ENCODE measurements around the gene KCNQ1. TPM values are rescaled to one million over a fixed set of nuclear protein-coding genes. Genes with fewer than 3 reads are reported as not detected.

Gene KCNQ1
- total RNA-seq, 3 donors from 2014 or later = 15.5 to 44.7 (median 37.4) TPM

DNA sequence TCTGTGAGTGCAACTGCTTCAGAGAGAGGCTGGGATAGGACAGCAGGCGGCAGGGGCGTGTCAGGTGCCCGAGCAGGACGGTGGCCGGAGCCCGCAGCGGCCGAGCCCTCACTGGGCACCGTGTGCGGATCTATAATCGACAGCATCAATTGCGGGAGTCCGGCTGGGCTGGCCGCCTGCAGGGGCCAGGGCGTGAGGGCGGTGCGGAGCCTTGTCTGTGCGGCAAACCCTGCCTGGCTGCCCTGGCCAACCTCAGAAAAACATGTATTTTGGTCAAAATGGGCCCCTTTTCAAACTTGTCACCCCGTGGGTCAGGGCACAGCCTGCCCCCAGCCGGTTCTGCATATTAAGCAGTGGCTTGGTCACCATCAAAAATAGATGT, 346.3 kb downstream of the KCNQ1 start:
- TF ChIP-seq CTCF (IDR thresholded peaks at IDR 0.05) = no peak
- ATAC-seq = peak; percentile 31
- intact Hi-C loops (cut with DNase I, micrococcal nuclease) = no loop called here

DNA sequence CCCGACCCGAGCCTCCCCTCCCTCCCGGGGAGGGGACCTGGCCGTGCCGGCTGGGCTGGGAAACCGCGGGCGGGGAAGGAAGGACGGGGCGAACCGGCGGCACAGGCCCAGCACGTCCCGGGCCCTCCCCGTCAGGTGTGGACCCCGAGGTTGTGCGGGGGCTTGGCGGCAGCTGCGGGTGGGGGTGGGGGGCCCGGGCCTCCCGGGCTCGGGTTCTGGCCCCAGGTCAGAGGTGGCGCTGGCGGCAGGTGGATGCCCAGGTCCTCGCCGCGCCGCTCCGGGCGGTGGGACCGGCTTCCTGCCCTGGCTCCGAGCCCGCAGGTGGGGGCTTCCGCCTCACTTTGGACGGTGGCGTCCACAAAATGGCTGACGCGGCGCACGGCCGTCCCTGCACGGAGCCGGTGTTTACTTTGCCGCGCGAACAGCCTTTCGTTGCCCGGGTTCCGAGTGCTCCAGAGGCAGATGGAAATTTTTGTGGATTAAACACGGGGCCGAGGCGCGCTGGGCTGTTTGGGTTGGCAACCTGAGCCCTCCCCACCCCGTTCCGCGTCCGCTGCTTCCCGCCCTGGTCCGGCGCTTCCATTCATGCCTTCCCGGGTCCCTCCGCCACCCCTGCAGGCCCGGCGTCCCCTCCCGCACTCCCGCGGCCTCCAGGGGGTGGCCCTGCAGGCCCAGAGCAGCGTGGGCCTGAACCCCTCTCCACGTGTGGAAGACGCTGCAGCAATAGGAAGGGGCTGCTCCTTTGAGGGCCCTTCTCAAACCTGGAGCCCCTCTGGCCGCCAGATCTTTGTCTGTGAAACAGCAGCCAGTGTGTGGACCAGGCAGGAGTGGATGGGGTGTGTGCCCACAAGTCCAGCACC, 346.9 kb downstream of the KCNQ1 start:
- Histone ChIP-seq H3K36me3 (ENCODE audit: low read depth) (no peaks in the 10 kb centered on the region), H3K4me1 (ENCODE audit: low read depth) (no peaks in the 10 kb centered on the region), H3K9me3 (no peaks in the 10 kb centered on the region), H3K4me3 (no peak overlapping the region)
- ATAC-seq (peak; percentile 52), DNase-seq (peak in 2 of 3 donors; percentile 39 to 56)
- TF ChIP-seq CTCF (IDR thresholded peaks at IDR 0.05) = no peak
- intact Hi-C loops (cut with DNase I, micrococcal nuclease) = no loop called here

More for the DNA sequence above, 346.3 kb downstream of the KCNQ1 start:
- H3K4me1 ChIP-seq (ENCODE audit: low read depth) = no peaks in the 10 kb centered on the region
- no peaks in the 10 kb centered on the region for H3K9me3 ChIP-seq
- no peaks in the 10 kb centered on the region for H3K36me3 ChIP-seq (ENCODE audit: low read depth)
- H3K4me3 ChIP-seq = no peak overlapping the region
- DNase-seq = peak in 2 of 3 donors; percentile 24 to 31

DNA sequence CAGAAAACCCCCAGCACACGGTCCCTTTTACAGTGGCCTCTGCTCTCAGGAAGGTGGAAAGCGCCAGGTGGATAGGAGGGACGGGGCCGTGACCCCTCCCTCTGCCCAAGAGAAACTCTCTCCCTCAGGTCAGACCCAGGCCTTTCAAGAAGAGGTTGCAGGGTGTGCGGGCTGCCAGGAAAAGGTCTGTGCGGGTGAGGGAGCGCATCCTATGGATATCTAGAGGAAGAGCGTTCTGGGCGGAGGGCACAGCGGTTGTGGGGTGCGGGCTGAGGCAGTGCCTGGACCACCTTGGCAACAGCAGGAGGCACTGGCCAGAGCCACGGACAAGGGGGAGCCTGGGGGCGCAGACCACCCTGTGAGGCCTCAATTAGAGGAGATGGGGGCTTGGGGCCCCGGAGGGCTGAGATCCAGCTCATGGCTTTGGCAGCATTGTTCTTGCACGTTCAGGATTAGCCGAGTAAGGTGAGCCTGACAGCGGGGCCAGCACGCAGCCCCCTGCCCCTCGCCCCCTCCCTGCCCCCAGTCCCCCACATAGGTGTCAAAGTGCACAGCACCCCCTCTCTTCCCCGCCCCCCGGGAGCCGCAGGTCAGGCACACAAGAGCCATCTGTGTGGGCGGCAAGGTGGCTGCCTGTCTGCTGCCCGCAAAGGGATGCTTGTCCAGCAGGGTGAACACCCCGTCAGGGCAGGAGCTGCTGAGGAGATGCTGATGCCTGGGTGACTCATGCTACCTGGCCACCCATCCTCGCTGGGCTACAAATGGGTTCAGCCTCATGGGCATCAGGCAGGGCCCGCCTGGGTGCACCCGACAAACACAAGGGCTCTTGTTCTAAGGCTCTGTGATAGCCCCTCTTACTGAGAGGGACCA, 347.8 kb downstream of the KCNQ1 start:
- Histone ChIP-seq H3K4me1 (ENCODE audit: low read depth) (no peaks in the 10 kb centered on the region), H3K9me3 (no peaks in the 10 kb centered on the region), H3K4me3 (no peak overlapping the region), H3K36me3 (ENCODE audit: low read depth) (no peaks in the 10 kb centered on the region)
- no peak for TF ChIP-seq CTCF (IDR thresholded peaks at IDR 0.05)
- intact Hi-C loops (cut with DNase I, micrococcal nuclease) = no loop called here
- ATAC-seq (no peak), DNase-seq (peak in 2 of 3 donors; percentile 21 to 43)

DNA sequence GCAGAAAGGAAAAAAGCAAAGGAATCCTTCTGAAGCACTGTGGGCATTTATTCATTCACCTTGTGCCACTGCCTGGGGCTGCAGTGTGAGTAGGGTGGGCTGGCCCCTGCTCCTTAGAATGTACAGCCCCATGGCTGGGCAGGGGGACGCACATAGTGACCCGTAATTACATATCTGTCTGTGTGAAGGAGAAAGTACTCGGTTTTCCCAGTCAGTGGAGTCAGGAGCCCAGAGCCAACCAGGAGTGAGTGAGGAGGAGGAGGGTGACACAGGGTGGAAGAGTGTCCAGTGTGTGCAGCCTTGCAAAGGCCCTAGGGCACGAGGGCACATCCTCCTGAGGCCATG, 348.9 kb downstream of the KCNQ1 start:
- DNase-seq (no peak), ATAC-seq (no peak)
- intact Hi-C loops (cut with DNase I, micrococcal nuclease) = no loop called here
- no peak for TF ChIP-seq CTCF (IDR thresholded peaks at IDR 0.05)
- Histone ChIP-seq H3K36me3 (ENCODE audit: low read depth) (no peaks in the 10 kb centered on the region), H3K4me3 (no peak overlapping the region), H3K9me3 (no peaks in the 10 kb centered on the region), H3K4me1 (ENCODE audit: low read depth) (no peaks in the 10 kb centered on the region)

- intact Hi-C loops (cut with DNase I, micrococcal nuclease) = no loop called here
- Histone ChIP-seq H3K9me3 (no peaks in the 10 kb centered on the region), H3K4me1 (ENCODE audit: low read depth) (no peaks in the 10 kb centered on the region), H3K4me3 (no peak overlapping the region), H3K36me3 (ENCODE audit: low read depth) (no peaks in the 10 kb centered on the region)
- ATAC-seq (no peak), DNase-seq (peak in 2 of 3 donors; percentile 8 to 36)
- TF ChIP-seq CTCF (IDR thresholded peaks at IDR 0.05) = no peak
Observed at GRCh38 chr11:2794046-2794967, 349.5 kb downstream of the KCNQ1 start.
